HepG2 (cell line): ENCODE results near the gene PCGF5. TPM values are rescaled to one million over a fixed set of nuclear protein-coding genes. Genes with fewer than 3 reads are reported as not detected.

Experiments
- ASH2L ChIP-seq: fragments of 300-600, 200-600 bp; sonication (generic); IDR thresholded peaks from 2 replicates; pipeline ENCODE4 v1.7.0; 2017; ENCODE audit warnings: low read depth, mild to moderate bottlenecking, moderate library complexity, mixed read lengths, low read length; ENCODE audit not compliant: insufficient read length
- BHLHE40 ChIP-seq: IDR thresholded peaks from 2 replicates; pipeline ENCODE4 v1.6.1; 2011; ENCODE audit warnings: low read length, improper control_type of control experiment
- BRCA1 ChIP-seq: sonication (generic); formaldehyde crosslinking; IDR thresholded peaks from 2 replicates; pipeline ENCODE4 v1.4.0; 2020; ENCODE audit warnings: missing genetic modification reagents
- FOXA1 ChIP-seq, 2 experiments: fragments of 450-650 bp in 1 of 2; sonication (generic) in 1 of 2; formaldehyde crosslinking in 1 of 2; IDR thresholded peaks; 2 replicates each; pipeline versions ENCODE4 v1.4.0 to v1.6.1; 2016 to 2020; ENCODE audit warnings: missing genetic modification reagents in 1 of 2
- JUNB ChIP-seq: sonication (generic); formaldehyde crosslinking; IDR thresholded peaks from 2 replicates; pipeline ENCODE4 v1.8.0; 2022; ENCODE audit warnings: missing genetic modification reagents, mild to moderate bottlenecking, borderline replicate concordance
- SETDB1 ChIP-seq: sonication (generic); formaldehyde crosslinking; IDR thresholded peaks from 2 replicates; pipeline ENCODE4 v1.5.1; 2020; ENCODE audit warnings: missing genetic modification reagents, mild to moderate bottlenecking, borderline replicate concordance
- TBL1XR1 ChIP-seq: fragments of 150-350 bp; IDR thresholded peaks from 2 replicates; pipeline ENCODE4 v1.6.1; 2014; ENCODE audit warnings: borderline replicate concordance, low read length; ENCODE audit not compliant: partially characterized antibody
- THYN1 ChIP-seq: sonication (generic); formaldehyde crosslinking; IDR thresholded peaks from 2 replicates; pipeline ENCODE4 v1.8.1; 2023; ENCODE audit warnings: low read depth, mild to moderate bottlenecking, moderate library complexity, missing genetic modification reagents, borderline replicate concordance
- ZBTB3 ChIP-seq: sonication (generic); formaldehyde crosslinking; IDR thresholded peaks from 2 replicates; pipeline ENCODE4 v1.4.0; 2020; ENCODE audit warnings: low read depth, mild to moderate bottlenecking, moderate library complexity, missing genetic modification reagents, borderline replicate concordance
- ZNF10 ChIP-seq: sonication (generic); formaldehyde crosslinking; IDR thresholded peaks from 2 replicates; pipeline ENCODE4 v1.4.0; 2020; ENCODE audit warnings: mild to moderate bottlenecking, low read depth, missing genetic modification reagents, borderline replicate concordance
- ZNF143 ChIP-seq: sonication (generic); formaldehyde crosslinking; IDR thresholded peaks from 2 replicates; pipeline ENCODE4 v1.4.0; 2020; ENCODE audit warnings: missing genetic modification reagents
- ZNF615 ChIP-seq: sonication (generic); formaldehyde crosslinking; IDR thresholded peaks from 2 replicates; pipeline ENCODE4 v1.5.0; 2020; ENCODE audit warnings: mild to moderate bottlenecking, missing genetic modification reagents, borderline replicate concordance
- ZNF703 ChIP-seq: sonication (generic); formaldehyde crosslinking; IDR thresholded peaks from 2 replicates; pipeline ENCODE4 v1.5.1; 2020; ENCODE audit warnings: missing genetic modification reagents, mild to moderate bottlenecking, moderate library complexity, borderline replicate concordance
- ZNF839 ChIP-seq: sonication (generic); formaldehyde crosslinking; IDR thresholded peaks from 2 replicates; pipeline ENCODE4 v1.4.0; 2020; ENCODE audit warnings: missing genetic modification reagents, mild to moderate bottlenecking, borderline replicate concordance
- ZNF883 ChIP-seq: sonication (generic); formaldehyde crosslinking; IDR thresholded peaks from 2 replicates; pipeline ENCODE4 v1.5.1; 2020; ENCODE audit warnings: mild to moderate bottlenecking, missing genetic modification reagents; ENCODE audit errors: not compliant biosample characterization
- polyA plus RNA-seq, 8 experiments: library from polyadenylated mRNA; depleted of rRNA in 3 of 8; stranded (reverse) in 7 of 8; unstranded in 1 of 8; fragments of >200 nt; fragmentation: Illumina TruSeq in 4 of 8; extraction: Trizol in 4 of 8; gene quantifications; 2 replicates each; pipeline versions ENCODE4 v1.2.1 to v1.2.3, GENCODE V29; 2011 to 2016; ENCODE audit warnings: low read depth in 4 of 8, missing spikeins in 1 of 8, mixed read lengths in 1 of 8; ENCODE audit not compliant: insufficient read depth in 1 of 8
- total RNA-seq, 5 experiments: library from RNA; depleted of rRNA; stranded (reverse); fragments of >200 nt; fragmentation: Illumina TruSeq; extraction: Trizol; gene quantifications; 2 replicates each; pipeline ENCODE4 v1.2.3, GENCODE V29; 2016; ENCODE audit warnings: low read depth in 1 of 5
- TF ChIP-seq, protein P1 (sequence below): sonication (generic); formaldehyde crosslinking; IDR thresholded peaks from 2 replicates; pipeline ENCODE4 v1.5.0; 2020; ENCODE audit warnings: missing genetic modification reagents
- TF ChIP-seq, protein P2 (sequence below): sonication (generic); formaldehyde crosslinking; IDR thresholded peaks from 2 replicates; pipeline ENCODE4 v1.8.1; 2022; ENCODE audit warnings: mild to moderate bottlenecking, missing genetic modification reagents
- TF ChIP-seq, protein P3 (sequence below): sonication (generic); formaldehyde crosslinking; IDR thresholded peaks from 2 replicates; pipeline ENCODE4 v1.4.0; 2020; ENCODE audit warnings: mild to moderate bottlenecking, missing genetic modification reagents, borderline replicate concordance
- TF ChIP-seq, protein P4 (sequence below): sonication (generic); formaldehyde crosslinking; IDR thresholded peaks from 2 replicates; pipeline ENCODE4 v1.8.1; 2022; ENCODE audit warnings: low read depth, mild to moderate bottlenecking, missing genetic modification reagents
- TF ChIP-seq, protein P5 (sequence below): sonication (generic); formaldehyde crosslinking; IDR thresholded peaks from 2 replicates; pipeline ENCODE4 v1.5.0; 2020; ENCODE audit warnings: missing genetic modification reagents

The PCGF5 gene
- total and polyA plus RNA-seq, 2 of the 13 experiments (the other 11 are each of a cell fraction or from before 2014, with no cell fraction given): 61.3 to 138 TPM

DNA sequence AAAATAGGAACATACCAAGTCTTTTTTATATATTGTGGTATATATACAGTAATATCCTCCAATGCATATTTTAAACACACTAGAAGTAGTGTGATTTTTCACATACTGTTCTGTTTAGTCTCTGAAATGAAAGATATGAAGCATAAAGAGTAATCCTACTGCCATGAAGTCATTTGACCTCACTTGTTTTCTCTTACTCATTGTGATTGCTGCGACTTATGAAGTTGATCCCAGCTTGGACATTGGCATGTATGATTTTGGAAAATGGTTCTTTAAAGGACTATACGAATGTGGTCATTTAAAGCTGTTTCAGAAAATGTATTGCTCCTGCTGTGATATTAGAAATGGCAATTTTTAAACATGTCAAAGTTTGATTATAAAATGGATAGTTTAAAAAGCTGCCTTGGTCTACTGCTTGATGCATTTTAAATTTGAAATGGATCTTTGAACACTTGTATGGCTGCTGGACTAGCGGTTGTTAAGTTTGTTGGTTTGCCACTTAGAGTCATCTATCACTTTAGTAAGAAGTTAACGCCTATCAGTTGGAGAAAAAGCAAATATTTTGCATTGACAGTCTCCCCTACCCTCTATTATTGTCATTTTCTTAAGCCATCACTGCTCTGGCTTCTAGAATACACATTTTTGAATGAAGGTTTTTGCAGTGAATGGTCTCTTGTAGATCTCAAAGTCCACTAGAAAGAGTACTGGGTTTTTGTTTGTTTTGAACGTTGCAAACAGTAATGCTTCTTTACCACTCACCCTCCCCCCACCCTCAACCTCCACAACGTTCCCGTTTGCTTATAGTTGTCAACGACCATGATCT is 881 bp upstream of the PCGF5 start (continued):
- TF ChIP-seq, protein P1, sequence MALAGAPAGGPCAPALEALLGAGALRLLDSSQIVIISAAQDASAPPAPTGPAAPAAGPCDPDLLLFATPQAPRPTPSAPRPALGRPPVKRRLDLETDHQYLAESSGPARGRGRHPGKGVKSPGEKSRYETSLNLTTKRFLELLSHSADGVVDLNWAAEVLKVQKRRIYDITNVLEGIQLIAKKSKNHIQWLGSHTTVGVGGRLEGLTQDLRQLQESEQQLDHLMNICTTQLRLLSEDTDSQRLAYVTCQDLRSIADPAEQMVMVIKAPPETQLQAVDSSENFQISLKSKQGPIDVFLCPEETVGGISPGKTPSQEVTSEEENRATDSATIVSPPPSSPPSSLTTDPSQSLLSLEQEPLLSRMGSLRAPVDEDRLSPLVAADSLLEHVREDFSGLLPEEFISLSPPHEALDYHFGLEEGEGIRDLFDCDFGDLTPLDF (CRISPR knock-in tag): no peak
- TF ChIP-seq ZNF883 (no peak), BRCA1 (CRISPR knock-in tag) (no peak), FOXA1 (IDR thresholded peaks at IDR 0.05) (no peak; the same call in 1 of the 2 replicates), FOXA1 (CRISPR knock-in tag; IDR thresholded peaks at IDR 0.05) (no peak; the same call in 1 of the 2 replicates), ZNF703 (CRISPR knock-in tag) (no peak), TBL1XR1 (peak; percentile 65), ZNF839 (CRISPR knock-in tag) (no peak), SETDB1 (no peak), ZNF615 (CRISPR knock-in tag) (no peak), JUNB (CRISPR knock-in tag) (no peak), THYN1 (CRISPR knock-in tag) (no peak), ZNF143 (CRISPR knock-in tag) (no peak), BHLHE40 (0 out of 2 replicates have a peak, but pooled peaks have one; percentile 14), ZNF10 (no peak), ZBTB3 (CRISPR knock-in tag) (no peak), ASH2L (no peak)
- TF ChIP-seq, protein P2, sequence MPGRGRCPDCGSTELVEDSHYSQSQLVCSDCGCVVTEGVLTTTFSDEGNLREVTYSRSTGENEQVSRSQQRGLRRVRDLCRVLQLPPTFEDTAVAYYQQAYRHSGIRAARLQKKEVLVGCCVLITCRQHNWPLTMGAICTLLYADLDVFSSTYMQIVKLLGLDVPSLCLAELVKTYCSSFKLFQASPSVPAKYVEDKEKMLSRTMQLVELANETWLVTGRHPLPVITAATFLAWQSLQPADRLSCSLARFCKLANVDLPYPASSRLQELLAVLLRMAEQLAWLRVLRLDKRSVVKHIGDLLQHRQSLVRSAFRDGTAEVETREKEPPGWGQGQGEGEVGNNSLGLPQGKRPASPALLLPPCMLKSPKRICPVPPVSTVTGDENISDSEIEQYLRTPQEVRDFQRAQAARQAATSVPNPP (CRISPR knock-in tag): no peak
- TF ChIP-seq, protein P3, sequence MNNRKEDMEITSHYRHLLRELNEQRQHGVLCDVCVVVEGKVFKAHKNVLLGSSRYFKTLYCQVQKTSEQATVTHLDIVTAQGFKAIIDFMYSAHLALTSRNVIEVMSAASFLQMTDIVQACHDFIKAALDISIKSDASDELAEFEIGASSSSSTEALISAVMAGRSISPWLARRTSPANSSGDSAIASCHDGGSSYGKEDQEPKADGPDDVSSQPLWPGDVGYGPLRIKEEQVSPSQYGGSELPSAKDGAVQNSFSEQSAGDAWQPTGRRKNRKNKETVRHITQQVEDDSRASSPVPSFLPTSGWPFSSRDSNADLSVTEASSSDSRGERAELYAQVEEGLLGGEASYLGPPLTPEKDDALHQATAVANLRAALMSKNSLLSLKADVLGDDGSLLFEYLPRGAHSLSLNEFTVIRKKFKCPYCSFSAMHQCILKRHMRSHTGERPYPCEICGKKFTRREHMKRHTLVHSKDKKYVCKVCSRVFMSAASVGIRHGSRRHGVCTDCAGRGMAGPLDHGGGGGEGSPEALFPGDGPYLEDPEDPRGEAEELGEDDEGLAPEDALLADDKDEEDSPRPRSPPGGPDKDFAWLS: no peak
- TF ChIP-seq, protein P4, sequence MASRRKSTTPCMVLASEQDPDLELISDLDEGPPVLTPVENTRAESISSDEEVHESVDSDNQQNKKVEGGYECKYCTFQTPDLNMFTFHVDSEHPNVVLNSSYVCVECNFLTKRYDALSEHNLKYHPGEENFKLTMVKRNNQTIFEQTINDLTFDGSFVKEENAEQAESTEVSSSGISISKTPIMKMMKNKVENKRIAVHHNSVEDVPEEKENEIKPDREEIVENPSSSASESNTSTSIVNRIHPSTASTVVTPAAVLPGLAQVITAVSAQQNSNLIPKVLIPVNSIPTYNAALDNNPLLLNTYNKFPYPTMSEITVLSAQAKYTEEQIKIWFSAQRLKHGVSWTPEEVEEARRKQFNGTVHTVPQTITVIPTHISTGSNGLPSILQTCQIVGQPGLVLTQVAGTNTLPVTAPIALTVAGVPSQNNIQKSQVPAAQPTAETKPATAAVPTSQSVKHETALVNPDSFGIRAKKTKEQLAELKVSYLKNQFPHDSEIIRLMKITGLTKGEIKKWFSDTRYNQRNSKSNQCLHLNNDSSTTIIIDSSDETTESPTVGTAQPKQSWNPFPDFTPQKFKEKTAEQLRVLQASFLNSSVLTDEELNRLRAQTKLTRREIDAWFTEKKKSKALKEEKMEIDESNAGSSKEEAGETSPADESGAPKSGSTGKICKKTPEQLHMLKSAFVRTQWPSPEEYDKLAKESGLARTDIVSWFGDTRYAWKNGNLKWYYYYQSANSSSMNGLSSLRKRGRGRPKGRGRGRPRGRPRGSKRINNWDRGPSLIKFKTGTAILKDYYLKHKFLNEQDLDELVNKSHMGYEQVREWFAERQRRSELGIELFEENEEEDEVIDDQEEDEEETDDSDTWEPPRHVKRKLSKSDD (CRISPR knock-in tag): no peak
- TF ChIP-seq, protein P5, sequence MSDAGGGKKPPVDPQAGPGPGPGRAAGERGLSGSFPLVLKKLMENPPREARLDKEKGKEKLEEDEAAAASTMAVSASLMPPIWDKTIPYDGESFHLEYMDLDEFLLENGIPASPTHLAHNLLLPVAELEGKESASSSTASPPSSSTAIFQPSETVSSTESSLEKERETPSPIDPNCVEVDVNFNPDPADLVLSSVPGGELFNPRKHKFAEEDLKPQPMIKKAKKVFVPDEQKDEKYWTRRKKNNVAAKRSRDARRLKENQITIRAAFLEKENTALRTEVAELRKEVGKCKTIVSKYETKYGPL (CRISPR knock-in tag): no peak
